NK-92 (cell line): ENCODE measurements around the gene AGPAT3.

Source experiments
- DNase-seq: peaks from one replicate; lab custom pipeline; 2025; ENCODE audit not compliant: unreplicated experiment; lab: John Stamatoyannopoulos, UW

The AGPAT3 gene

DNA sequence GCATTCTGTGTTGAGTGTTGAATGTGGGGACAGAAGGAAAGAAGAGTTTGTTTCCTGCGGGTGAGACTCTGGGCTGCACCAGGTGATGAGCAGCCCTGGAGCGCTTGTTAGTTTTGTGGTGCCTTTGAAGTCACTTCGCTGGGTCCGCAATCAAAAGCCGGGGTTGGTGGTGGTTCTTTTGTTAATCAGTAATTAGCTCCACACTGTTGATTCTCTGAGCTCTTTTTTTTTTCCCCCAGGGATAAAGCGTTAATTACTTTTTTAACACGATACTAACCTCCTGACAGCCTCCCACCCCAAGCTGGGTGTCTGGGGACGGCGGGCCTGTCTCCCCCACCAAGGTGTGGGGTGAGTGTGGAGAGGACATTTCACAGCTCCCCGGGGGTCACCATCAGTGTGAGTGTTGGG is 56.6 kb downstream of the AGPAT3 start:
- DNase-seq, result no peak

DNA sequence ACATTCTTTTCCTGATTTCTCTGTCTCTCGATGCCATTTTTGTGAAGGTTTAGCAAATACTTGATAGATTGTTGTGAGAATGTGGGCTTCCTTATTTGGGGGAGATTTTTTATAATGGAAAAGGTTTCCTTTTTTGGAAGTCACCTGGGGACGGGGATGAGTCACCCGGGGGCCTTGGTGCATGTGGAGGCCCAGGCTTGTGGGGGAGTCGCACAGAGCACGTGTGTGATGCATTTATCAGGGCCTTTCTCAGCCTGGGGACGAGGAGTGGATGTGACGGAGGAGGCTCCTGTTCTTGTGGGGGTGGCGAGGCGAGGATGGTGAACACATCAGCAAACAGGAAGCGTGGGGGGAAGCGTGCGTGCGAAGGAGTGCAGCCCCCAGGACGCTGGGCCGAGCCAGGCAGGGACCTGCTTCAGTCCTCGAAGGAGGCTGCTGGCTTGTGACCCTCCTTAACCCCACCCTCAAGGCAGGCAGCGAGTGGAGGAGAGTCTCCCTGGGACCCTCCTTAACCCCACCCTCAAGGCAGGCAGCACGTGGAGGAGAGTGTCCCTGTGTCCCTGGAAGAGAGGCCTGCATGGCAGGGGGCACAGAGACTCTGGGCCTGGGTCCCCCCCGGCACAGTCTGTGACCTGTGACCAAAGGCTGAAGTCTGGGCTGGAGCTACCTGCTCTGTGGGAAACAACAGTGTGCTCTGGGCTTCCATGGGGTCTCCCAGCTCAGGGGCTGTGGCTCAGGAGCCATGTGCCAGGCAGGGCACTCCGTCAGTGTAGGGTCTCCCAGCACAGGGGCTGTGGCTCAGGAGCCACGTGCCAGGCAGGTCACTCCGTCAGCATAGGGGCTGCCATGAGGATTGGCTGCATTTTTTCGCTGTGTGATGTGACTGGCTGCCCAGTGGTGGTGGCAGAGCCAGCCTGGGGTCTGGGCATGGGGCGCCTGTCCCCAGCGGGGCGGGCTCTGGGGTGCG is 57.2 kb downstream of the AGPAT3 start:
- DNase-seq, result no peak

DNA sequence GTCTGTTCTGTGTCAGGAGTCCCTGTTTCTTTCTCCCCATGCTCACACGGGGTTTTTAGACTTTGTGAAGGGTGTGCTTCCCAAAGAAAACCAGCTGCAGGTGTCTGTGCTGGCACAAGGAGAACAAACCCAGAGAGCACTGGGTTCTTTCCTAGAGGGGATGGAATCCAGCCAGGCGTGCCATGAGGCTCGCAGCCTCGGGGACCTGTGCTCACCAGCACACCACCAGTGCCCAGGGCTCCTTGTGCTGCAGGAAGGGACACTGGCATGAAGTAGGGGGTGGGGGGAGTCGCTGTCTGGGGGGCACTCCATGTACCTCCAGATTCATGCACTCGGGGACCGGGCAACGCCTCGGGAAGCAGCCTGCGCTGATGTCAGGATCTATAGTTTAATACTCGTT is 57.9 kb downstream of the AGPAT3 start:
- no peak for DNase-seq

DNA sequence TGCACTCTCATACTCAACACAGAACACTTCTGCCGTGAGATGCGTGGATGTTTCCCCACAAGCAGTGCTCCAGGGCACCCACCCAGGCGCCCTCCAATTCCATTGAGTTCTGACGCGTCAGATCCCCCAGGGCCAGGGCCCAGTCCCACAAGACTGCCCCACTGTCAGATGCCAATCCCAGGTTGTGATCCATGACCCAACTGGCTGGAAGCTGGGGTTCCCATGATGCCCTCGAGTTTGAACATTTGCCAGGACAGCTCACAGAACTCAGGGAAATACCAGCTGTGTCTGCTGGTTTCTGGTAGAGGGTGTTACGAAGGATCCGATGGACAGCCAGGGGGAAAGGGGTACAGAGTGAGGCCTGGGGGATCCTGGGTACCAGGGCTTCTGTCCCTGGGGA is 58.4 kb downstream of the AGPAT3 start:
- DNase-seq, result no peak

DNA sequence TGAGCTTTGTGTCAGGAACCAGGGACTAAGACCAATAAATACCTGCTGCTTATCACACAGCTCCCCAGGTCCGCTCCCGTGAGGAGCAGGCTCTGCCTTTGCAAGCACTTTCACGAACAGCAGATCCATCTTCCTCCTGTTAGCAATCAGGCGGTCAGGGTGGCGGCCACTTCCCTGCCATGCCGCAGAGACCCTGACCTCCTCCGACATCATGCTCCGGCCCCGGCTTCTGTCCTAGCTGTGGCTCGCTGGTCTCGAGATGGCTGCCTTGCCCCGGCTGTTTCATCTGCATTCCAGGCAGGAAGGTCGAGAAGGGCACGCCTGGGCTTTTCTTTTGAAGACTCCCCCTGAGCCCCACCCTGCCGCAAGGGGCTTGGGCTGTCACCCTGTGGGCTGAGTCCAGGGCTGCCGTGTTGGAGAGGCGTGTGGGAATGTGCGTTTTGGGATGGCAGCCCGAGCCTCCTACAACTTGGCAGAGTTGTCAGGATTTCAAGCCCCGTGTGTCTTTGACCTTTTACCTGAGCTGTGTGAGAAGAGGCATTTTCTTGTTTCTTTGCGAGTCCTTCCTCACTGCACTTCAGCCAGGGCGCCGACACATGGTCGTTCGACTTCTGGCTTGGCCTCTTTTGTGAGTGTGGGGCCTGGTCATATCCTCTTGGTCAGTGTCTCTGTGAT is 59.5 kb downstream of the AGPAT3 start:
- no peak for DNase-seq

DNA sequence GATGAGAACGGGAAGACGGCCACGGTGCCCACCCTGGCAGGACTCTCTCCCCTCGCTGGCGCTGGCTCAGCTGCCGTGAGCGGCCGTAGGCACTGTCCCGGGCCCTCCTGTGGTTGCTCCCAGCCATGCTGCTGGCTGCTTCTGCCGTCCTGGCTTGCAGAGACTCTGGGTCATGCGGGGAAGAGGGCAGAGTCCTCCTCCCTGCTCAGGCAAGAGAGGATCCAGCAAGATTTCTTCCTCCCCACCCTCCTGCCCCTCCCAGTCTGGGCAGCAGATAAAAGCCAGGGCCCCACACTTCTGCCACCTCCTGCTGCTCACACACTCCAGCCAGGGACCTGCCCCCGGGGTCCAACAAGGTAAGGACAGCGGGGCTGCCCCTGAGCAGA is 60.1 kb downstream of the AGPAT3 start:
- DNase-seq, result no peak

DNA sequence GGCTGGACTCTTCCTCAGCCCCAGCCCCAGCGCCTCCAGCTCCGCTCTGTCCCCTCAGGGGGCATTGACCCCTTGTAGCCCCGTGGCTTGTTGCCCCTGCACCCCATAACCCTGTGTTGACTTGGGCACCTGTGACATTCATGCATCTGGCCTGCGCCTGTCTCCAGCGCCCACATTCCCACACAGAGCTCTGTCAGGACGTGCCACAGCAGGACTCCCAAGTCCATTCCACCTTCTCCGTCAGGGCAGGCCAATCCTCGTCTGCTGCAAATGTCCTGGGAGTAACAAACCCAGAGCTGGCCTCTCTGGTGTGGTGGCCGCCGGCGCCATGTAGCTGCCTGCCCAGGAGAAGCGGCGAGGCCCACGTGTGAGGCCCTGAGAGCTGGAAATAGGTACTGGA is 60.6 kb downstream of the AGPAT3 start:
- no peak for DNase-seq

DNA sequence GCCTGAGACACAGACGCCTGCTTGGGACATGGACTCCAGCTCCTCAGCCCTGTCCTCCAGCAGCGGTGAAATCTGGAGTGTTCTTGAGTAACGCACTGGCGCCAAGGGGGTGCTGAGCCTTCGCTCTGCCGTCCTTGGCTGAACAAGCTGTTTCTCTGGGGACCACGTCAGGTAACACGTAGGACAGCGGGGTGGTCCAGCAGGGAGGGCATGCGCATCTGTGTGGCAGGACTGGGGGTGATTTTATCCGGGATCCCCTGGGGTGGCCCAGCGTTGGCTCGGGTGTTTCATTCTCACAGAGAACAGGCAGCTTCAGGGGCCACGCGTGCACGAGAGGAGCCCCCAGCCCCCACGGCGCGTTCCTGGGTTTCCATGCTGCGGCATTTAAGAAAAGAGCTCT is 61.2 kb downstream of the AGPAT3 start:
- DNase-seq, result no peak

DNA sequence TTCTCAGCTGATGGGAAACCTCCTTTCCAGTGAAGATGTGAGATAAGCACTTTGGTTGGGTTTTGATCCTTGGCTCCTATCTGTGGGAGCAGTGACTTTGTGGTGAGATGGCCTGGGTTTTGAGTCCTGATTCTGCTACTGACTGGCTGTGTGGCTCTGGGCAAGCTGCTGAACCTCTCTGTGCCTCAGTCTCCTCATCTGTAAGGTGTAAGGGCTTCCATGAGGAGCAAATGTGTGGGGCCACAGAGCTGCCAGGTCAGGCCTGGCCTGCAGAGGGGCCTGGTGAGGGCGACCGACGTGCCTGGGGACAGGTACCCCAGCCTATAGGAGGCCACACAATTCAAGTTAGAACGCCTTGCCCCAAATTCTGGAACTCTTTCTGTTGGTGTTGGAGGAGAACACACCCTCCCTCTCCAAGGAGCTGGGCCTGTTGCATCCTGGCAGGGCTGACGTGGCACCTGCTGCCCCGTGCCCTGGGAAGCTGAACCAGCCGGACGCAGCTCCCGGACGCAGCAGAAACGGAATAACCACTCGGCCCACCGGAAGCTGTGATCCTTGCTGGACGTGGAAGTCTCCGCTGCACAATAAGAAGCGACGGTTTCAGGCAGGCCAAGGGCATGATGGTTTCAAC is 62.7 kb downstream of the AGPAT3 start:
- DNase-seq, result no peak

DNA sequence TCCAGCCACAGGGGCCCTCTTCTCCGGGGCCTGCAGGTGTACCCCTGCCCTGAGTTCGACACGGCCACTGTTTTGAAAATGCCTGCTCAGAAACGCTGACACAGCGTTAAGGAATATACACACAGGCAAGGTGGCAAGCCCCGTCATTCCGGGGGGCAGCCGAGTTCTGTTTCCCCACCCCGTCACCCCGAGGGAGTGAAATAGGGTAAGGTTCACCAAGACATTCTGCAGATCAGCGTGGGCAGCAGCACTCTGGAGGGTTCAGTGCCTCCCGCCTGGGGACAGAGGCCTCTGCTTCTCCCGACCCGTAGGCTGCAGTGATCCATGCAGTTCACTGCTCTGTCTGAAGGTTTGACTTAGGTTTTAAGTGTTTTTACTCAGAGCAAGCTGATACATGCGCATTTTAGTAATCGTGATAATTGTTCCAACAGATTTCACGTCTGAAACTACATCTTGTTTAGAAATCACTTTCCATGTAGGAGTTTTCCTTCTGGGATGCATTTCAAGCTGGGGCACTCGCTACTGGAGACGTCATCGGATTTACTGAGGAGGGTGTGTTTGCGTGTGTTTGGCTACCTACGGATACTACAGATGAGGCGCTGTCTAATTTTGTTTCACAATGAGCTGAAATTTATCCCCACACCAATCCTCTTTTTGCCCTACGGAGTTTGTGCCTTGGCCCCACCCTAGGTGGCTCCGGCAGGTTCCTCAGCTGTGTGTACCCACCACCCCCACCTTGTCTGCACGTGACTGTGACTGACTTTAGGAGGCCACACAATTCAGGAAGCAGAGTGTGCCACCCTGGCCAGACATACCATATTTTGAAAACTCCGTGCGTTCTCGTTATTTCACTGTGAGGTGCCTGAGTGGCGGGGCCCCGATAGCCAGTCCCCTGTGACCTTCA is 63.5 kb downstream of the AGPAT3 start:
- DNase-seq, result no peak

DNA sequence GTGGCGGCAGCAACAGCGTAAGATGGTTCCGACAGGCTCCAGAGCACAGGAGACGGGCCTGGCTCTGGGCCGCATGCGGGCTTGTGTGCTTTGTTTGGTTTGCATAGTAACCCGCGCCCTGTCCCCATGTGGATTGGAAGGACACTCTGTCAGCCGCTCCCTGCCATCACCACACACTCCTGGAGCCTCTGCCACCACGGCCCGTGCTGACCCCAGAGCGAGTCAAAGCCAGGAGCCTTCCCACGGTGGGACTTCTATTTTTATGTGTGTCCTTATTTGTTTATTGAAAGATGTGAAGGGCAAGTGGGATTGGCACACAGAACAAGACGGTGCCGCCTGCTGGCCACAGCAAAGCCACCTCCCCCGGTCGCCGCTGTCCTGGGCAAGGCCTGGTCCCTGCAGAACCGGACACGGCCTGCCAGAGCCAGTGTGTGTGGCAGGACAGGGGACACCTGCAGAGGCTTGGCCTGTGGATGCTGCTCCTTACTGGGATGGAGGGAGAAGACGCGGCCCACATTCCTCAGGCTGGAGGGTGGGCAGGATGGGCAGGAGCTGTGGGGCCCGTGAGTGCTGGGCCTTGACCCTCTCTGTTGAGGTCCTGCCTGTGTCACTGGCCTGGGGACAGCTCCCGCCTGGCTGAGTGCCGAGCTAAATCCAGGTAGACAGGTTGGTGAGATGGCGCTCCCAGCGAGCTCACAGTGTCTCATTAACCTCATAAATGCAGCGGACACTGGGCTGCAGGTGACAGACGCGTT is 64.4 kb downstream of the AGPAT3 start:
- no peak for DNase-seq

DNA sequence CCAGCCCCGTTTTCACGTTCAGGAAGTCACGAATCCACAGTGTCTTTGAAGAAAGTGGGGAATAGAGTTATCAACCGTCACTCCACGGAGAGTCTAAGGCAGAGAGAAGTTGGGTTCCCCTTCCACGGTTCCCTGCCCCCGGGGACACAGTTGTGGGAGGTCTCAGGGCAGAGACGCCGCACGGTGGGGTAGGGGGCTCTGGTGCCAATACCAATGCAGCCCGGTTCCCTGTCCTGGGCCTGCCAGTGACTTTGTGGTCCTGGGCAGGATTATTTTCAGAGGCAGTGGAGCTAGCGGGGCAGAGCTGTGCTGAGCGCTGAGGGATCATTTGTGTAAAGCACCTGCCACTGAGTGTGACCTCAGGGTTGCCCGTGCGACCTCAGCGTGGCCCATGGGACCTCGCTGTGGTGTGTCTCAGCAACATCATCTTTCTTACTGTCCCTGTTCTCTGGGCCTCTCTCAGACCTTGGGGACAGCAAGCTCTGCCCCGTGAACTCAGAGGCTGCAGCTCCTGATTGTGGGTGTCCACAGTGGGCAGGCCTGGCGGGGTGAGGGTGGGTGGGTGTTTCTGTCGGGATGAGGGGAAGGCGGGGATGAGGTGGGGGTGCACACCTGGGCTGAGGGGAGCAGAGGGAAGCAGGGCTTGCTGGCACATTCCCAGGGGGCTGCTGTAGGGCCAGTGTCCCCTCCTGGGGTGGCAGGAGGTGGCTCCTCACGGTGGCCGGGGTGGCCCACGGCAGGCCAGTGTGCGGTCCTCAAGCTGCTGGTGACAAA is 65.2 kb downstream of the AGPAT3 start:
- no peak for DNase-seq

DNA sequence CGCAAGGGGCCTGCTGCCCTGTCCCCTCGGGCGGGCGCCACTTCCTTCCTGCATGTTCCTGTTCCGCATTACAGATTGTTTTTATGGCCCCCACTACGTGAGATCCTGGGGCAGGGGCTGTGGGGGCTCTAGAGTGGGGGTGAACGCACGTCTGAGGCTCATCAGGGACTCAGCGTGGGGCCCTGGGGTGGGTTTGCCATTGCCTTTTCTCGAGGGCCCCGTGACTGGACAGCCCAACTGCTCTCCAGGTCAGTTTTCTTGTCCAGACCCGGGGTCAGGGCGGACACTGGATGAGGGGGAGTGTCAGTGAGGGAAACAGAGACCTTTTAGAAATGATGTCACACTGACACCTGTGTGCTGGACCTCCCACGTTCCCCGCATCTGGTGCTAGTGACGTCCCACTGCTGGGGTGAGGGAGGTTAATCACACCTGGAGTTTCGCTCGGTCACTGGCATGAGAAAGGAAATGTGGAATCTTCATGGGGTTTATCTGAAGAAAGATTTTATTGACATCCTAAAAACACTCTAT is 65.9 kb downstream of the AGPAT3 start:
- DNase-seq, result no peak

DNA sequence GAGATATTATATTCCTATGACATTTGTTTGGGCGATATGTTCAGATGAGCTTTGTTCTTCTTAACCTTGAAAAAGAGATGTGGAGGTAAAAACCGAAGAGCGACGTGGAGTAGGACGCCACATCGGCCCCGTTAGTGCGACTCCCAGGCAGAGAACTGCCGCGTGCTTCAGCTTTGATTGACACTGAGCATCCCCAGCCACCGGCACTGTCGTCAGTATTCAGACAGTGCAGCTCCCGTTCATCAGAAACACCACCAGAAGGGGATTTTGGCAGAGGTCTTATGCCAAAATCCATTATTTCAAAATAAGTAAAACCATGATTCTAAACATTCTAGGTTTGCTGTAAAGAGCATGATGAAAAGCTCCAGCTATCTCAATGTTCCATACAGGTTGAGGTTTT is 66.5 kb downstream of the AGPAT3 start:
- DNase-seq, result no peak

DNA sequence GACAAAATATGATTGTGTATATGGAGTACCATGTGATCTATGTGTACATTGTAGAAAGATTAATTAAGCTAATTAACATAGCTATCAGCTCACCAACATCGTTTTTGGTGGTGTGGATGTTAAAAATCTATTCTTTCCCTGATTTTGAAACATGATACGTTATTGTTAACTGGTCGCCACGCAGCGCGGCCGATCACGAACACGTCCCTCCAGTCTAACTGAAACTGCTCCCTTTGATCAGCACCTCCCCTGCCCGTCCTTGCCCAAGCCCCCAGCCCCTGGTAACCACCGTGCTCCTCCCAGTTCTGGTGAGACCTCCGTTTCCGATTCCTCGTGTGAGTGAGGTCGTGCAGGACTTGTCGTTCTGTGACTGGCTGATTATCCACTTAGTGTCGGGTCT is 67.0 kb downstream of the AGPAT3 start:
- no peak for DNase-seq

DNA sequence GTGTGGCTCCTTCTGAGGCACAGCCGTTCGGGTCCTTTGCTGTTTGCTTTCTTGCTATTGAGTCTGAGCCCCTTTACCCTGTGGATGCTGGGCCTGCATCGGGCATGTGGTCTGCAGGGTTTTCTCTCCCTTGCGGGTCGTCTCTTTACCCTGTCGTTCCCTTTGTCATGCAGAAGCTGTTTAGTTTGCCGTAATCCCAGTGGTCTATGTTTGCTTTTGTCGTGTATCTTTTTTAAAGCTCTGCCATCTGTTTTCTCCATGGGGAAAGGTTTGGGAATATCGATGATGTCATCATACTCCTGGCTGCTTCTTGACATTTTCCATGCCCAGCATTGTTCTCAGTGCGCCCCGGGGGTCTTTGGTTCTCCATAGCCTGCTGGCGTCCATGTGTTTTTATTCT is 68.2 kb downstream of the AGPAT3 start:
- DNase-seq, result no peak

DNA sequence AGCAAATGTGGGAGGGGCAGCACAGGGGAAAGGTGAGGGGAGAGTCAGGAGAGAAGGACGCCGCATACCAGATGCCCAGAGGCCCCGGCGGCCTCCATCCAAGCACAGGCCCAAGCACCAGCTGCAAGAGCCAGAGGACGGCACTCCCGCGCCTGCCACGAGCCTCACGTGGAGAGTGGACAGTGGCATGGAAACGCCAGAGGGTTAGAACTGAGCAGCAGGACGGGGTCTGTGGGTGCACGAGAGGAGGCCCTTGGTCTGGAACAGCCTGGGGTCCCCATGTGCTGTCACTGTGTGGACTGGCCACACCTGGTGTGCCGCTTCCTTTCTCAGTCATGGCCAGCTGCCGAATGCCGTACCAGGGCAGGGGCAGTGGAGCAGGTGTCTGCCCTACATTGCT is 68.7 kb downstream of the AGPAT3 start:
- DNase-seq, result no peak

DNA sequence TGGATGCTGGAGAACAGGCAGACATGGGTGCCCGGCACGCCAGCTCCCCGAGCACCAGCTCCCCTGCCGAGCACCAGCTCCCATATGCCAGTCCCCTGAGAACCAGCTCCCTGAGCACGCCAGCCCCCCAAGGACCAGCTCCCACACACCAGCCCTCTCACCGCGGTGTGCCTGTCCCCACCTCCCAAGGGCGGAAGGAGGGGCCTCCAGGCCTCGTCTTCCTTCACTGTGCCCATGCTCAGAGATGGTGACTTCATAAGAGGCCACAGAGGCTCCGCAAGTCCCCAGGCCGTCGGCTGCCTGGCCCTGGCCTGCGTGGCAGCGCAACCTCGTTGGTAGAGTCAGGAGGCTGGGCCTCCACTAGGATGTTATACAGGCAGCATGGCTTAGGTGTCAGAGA is 69.1 kb downstream of the AGPAT3 start:
- no peak for DNase-seq
